ENCODE results near the gene FOXL2NB.

DNA sequence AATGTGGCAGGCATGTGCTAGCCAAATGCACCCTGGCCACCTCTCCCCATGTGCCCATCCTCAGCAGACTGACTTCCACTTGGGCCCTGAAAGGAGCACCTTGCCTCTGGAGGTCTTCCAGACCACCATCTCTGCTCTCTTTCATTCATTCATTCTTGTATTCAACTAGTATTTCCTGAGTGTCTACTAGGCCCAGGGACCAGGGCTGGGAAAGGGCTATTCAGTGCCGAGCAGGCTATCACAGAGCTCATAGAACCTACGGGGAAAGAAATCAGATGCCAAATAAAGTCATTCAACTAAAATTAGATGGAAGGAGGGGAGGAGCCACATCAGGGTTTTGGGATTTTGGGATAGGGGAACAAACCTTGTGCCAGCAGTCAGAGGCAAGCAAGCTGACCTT is 40.2 kb downstream of the FOXL2NB start:
- TF ChIP-seq, protein P1, sequence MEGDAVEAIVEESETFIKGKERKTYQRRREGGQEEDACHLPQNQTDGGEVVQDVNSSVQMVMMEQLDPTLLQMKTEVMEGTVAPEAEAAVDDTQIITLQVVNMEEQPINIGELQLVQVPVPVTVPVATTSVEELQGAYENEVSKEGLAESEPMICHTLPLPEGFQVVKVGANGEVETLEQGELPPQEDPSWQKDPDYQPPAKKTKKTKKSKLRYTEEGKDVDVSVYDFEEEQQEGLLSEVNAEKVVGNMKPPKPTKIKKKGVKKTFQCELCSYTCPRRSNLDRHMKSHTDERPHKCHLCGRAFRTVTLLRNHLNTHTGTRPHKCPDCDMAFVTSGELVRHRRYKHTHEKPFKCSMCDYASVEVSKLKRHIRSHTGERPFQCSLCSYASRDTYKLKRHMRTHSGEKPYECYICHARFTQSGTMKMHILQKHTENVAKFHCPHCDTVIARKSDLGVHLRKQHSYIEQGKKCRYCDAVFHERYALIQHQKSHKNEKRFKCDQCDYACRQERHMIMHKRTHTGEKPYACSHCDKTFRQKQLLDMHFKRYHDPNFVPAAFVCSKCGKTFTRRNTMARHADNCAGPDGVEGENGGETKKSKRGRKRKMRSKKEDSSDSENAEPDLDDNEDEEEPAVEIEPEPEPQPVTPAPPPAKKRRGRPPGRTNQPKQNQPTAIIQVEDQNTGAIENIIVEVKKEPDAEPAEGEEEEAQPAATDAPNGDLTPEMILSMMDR (IDR thresholded peaks at IDR 0.05), result no peak
- no peak for TF ChIP-seq POLR2A (IDR thresholded peaks at IDR 0.05)

Measured in ovary (tissue), 3 donors.